Thyroid gland (tissue), 4 donors: ENCODE measurements around the gene MYEOV.

Experiments
- CTCF ChIP-seq, 6 experiments: fragments of 200-600 bp in 3 of 6; fragments of 450-650 bp in 3 of 6; sonication (generic) in 3 of 6; IDR thresholded peaks; one replicate each; pipeline ENCODE4 v1.5.1; 2016 to 2019; ENCODE audit warnings: antibody characterized with exemption in 6 of 6, mild to moderate bottlenecking in 2 of 6, inconsistent platforms in 1 of 6, moderate library complexity in 1 of 6
- POLR2A ChIP-seq, 2 donors: fragments of 450-650 bp; IDR thresholded peaks; one replicate each; pipeline ENCODE4 v1.6.1; 2017; ENCODE audit warnings: antibody characterized with exemption in 2 of 2, mild to moderate bottlenecking in 2 of 2, moderate library complexity in 1 of 2

- TF ChIP-seq CTCF (IDR thresholded peaks at IDR 0.05) = no peak
- no peak for TF ChIP-seq POLR2A (IDR thresholded peaks at IDR 0.05)
These were observed 8.6 kb downstream of the MYEOV start for GRCh38 chr11:69302447-69303020.
